Hematopoietic multipotent progenitor cell (in vitro differentiated cells): ENCODE data around the gene GPR180. TPM values are rescaled to one million over a fixed set of nuclear protein-coding genes. Genes with fewer than 3 reads are reported as not detected.
"Not testable (repeated sequence)": the region's sequence is repeated elsewhere in the genome, so short reads cannot be mapped to it uniquely, and the experiment has no call there.

Source experiments
- DNase-seq, 3 donors: peaks; one replicate each; pipeline ENCODE4 v3.0.0-alpha.2; 2011 to 2015; ENCODE audit warnings: low read depth in 2 of 3, low spot score in 2 of 3
- total RNA-seq: library from RNA; depleted of rRNA; stranded (reverse); fragments of >200 nt; gene quantifications from one replicate; pipeline ENCODE4 v1.2.3, GENCODE V29; 2012

GPR180 gene
- total RNA-seq, 1 donor, result 2.4 TPM

DNA sequence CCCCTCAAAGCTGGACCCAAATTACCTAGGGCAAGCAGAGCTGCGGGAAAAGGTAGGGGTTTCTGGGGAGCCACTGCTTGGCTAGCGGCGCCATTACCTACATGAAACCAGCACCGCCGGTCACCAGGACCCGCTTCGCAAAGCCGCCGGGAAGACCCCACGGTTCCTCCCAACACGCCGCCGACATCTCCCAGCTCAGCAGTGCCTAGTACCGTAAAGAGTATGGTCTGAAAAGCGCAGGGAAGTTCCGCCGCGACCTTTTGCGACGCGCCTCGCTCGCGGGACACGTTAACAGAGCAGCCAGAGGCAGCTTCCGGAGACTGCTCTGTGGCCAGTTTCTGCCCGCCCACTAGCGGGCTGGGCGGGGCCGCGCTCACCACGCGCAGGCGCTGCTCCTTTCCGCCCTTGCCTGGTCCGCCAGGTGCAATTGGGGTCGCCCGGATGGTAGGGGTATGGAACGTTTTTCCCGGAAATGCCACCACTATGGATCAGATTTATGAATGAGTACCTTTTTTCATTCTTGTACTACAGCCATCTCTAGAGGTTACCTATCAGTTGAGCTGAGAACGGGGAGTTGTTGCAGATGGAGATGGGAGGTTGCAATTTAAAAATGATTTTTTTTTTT, 5.6 kb upstream of the GPR180 start, which contains the start of gene TGDS:
TGDS (minus strand) TSS at position 203 of the 625 bp plus-strand sequence; CDS start at position 187, 16 bp downstream.
- DNase-seq, result peak; percentile 74 to 95 (median 93)

GRCh38 chr13:94596575-94596971, 5.1 kb upstream of the GPR180 start:
- no peak for DNase-seq

GRCh38 chr13:94598281-94598680, 3.4 kb upstream of the GPR180 start:
- DNase-seq, result no peak

DNA sequence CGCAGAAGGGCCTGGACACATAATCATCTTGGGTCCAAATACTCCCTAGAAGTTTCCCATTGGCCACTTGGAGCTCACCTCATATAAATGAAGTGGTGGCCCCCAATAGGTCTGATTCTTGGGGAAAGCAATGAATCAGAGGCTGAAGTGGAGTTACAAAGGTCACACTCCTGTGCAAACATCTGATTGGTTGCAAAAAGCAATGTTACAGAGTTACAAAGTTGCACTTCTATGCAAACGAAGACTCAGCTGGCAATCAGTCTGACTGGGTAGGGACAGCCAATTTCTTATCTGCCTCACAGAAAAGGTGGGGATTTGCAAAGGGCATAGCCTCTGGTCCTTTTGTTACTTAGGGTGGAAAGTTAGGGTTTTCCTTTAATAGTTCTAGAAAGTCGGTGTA, 1.8 kb upstream of the GPR180 start:
- DNase-seq, result no peak

DNA sequence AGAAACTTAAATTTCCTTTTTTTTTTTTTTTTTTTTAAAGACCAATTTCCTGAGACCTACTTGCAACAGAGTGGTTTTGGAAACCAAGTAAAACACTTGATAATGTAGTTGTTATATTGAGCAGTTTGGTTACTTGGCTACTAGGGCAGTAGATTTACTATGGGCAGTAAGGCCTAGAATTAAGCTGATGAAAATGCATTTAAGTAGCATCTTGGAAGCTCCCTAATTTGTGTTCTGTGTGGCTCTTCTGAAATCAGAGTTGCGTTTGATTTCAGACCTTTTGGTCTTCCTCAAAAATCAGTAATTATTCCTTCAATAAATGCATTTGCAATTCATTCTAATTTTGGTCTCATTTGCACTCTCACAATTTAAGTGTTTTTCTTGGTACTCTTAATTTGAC, 810 bp downstream of the GPR180 start:
- DNase-seq, result no peak

DNA sequence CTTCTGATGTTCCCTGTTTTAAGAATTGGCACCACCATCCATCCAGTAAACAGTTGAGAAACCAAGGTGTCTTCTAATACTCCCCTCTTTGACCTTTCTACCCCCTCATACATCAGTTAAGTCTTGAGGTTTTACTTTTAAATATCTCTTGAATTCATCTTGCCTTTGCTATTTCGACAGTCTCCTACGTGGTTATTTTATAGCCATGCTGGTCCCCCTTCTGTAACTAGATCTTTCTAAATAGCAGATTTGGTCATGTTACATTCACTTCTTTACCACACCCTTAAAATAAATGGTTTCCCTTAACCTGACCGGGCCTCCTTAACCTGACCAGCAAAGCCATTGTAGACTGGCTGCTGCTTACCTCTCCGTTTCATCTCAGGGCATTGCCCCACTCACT, 5.4 kb downstream of the GPR180 start:
- DNase-seq, result no peak

DNA sequence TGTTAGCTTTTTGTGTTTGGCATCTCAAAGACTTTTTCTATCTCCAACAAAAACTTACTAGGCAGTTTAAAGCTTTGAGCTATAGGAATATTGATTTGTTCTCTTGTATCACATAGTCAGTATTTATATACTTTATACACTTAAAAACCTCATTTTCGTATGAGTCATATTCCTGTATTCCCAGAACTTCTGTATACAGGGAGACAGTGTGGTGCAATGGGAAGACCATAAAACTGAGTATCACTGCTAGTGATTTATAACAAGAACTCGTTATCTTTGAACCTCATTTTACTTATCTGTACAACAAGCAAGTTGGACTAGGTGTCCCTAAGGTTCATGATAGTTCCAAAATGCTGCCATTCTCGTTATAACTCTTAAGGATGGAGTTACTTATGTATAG, 6.3 kb downstream of the GPR180 start:
- DNase-seq, result no peak

DNA sequence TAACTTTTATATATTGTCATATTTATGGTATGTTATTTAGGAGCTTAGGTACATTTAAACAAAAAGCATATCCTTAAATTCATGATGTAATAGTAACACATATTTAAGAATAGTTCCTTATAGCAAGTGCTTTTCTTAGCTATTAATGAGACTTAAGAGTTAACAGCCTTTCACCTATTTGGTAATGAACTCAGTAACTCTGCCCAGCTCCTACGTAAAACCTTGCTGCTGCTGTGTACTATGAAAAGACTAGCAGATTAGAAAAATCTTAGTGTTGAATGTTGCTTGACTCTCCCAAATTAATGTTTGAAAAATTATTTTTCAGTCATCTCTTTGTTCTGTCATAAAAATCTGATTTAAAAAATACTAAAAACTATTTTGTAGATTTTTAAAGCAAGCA, 6.9 kb downstream of the GPR180 start:
- no peak for DNase-seq

- DNase-seq, result no peak
Observed at GRCh38 chr13:94609196-94609595, 7.5 kb downstream of the GPR180 start.

DNA sequence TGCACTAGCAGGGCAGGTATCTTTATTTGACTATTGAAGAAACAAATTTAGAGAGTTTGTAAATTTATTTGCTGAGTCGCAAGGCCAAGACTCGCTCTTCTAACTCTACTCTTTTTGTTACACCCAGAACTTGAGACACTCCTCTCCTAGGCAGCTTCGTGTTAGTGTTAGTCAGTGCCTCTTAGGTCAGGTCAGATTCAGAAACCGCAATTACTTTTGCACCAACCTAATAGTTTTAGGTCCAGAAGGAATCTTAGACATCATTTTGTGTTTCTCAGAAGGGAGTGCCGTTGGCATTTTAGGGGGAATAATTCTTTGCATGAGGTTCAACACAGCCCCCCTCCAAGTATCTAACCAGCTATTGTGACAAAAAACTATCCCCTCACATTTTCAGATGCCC, 8.8 kb downstream of the GPR180 start:
- DNase-seq, result no peak

DNA sequence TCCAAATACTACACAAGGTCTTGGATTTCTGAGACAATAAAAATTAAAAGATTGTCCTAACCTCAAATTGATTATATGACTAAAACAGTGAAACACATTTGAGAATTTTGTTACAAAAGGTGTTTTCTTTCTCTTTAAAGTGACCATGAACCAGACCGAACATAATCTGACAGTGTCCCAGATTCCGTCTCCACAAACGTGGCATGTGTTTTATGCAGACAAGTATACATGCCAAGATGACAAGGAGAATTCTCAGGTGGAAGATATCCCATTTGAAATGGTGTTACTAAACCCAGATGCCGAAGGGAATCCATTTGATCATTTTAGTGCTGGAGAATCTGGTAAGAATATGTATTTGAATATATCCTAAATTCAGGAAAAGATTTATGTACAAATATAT, 10.4 kb downstream of the GPR180 start:
- DNase-seq, result no peak

DNA sequence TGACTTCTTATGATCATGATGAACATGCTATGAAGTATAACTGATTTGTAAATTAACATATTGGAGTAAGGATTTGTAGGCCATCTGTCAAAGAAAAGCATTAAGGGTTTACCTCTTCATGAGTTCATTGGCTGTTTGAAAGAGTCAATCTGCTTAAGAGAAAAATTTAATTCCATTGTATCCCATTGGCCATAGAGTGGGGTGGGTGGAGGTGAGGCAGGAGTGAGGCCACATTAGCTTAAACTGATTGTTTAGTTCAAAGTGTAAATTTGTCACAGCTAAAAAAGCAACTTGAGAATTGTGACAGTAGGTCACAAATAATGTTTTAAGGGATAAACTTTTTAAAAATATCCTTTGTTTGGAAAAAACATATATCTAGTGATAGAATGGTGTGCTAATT, 11.4 kb downstream of the GPR180 start:
- no peak for DNase-seq

DNA sequence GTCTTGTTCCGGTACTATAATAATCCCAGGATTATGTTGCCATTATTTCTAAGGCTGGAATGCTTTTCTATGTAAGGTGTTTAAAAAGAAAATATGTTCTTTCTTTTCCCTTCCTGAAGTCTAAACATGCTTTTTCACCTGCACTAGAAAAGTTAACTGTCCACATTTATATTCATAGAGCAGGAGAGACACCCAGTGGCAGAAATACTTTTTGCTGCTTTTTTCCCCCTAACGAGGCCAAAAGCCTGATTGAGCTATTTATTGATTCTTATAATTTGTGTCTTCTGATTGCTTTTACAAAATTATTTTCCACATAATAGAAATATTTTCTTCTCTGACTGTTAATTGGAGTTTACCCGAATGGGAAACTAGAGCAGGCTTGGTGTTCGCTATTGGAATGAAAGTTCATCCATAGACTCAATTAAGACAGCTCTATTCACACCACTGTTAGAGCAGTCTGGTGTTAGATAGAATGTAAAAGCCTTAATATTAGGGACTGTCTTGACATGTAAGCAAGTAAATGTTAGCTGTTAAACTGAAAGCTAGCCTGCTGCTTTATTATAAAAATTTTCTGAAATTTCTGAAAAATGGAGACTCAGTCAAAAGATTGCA, 15.8 kb downstream of the GPR180 start:
- peak in 2 of 3 donors; percentile 29 to 69 for DNase-seq

DNA sequence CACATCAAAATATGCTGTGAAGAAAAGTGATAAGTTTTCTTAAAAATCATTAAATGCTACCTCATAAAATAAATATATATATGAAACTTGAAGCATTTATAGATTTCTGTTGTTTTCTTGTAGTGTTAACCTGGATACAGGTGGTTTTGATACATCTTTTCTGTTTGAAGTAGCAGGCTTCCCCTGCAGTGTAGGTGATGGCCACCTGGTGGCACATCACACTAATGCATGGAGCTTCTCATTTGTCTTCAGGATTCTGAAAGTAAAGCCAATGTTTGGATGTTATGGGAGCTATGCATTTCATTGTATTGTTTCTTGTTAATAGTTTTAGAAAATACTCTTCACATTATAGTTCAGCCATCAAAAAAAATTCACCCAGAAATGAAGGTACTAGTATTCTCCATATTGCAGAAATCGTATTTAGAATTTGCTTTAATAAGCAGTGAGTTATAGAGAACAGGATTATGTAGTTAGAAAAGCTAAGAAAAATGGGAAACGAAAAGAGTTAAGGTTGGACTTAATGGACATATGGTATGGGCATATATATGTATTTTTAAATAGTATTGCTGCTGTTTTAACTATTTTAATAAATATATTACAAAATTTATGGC, 18.7 kb downstream of the GPR180 start:
- DNase-seq, result peak in 2 of 3 donors; percentile 38 to 52

GRCh38 chr13:94622344-94622743, 20.7 kb downstream of the GPR180 start:
- no peak for DNase-seq

DNA sequence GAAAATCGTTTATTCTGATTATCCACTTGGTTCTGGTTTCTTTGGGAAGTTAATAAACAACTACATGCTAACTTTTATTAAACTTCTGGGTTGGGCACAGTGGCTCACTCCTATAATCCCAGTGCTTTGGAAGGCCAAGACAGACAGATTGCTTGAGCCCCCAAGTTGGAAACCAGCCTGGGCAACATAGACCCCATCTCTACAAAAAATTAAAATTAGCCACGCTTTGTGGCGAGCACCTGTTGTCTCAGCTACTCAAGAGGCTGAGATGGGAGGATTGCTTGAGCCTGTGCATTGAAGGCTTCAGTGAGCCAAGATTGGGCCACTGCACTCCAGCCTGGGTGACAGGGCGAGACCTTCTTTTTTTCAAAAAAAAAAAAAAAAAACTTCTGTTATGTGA, 21.7 kb downstream of the GPR180 start:
- no peak for DNase-seq

- DNase-seq, result no peak
Observed at GRCh38 chr13:94630858-94631257, 29.2 kb downstream of the GPR180 start.

DNA sequence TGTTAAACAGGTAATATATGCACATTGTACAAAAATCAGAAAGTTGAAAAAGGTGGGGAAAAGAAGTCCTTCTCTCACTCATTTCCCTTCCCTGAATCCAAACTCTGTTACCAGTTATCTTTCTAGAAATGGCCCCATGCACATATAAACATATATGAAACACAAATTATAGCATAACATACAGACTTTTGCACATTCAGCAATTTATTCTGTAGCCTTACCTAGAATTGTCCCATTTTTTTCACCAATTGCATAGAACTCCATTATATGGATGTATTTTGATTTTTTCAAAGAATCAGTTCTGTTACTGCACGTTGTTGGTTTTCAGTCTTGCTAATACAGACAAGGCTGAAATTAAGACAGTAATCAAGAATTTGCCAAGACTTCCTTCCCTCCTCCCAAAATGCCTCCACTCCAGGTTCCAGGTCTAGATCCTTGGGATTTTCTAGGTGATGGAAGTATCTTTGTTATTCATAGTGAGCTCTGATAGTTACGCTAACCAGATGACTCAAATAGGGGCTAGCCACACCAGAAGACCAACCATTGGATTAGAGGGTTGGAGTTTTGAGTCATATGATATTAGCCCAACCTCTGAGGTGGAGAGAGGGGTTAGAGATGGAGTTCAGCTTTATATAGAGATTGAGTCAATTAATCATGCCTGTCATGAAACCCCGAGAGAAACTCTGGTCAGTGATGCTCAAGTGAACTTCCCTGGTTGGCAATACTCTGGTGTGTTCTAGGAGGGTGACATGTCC, 30.7 kb downstream of the GPR180 start:
- no peak for DNase-seq

DNA sequence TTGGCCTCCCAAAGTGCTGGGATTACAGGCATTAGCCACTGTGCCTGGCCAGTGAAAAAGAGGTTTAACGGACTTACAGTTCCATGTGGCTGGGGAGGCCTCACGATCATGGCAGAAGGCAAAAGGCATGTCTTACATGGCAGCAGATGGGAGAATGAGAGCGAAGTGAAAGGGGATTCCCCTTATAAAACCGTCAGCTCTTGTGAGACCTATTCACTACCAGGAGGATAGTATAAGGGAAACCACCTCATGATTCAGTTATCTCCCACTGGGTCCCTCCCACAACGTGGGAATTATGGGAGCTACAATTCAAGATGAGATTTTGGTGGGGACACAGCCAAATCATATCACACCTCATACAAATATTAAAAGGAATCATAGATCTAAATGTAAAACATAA, 34.4 kb downstream of the GPR180 start:
- DNase-seq, result not testable (repeated sequence)

GRCh38 chr13:94636942-94637578, 35.4 kb downstream of the GPR180 start:
- DNase-seq, result no peak

DNA sequence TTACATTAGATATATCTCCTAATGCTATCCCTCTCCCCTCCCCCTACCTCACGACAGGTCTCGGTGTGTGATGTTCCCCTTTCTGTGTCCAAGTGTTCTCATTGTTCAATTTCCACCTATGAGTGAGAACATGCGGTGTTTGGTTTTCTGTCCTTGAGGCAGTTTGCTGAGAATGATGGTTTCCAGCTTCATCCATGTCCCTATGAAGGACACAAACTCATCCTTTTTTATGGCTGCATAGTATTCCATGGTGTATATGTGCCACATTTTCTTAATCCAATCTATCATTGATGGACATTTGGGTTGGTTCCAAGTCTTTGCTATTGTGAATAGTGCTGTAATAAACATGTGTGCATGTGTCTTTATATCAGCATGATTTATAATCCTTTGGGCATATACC, 36.0 kb downstream of the GPR180 start:
- DNase-seq, result not testable (repeated sequence)
